Kidney epithelial cell (primary cell): ENCODE measurements around the gene PHC2. TPM values are rescaled to one million over a fixed set of nuclear protein-coding genes. Genes with fewer than 3 reads are reported as not detected.

Experiments used
- DNase-seq: peaks from one replicate; pipeline ENCODE4 v3.0.0-alpha.2; 2010; ENCODE audit warnings: low read depth
- H3K27me3 ChIP-seq: 2 replicates; pipeline ENCODE4 v1.6.0; 2011; ENCODE audit warnings: low read length; ENCODE audit not compliant: control insufficient read depth, insufficient read depth
- H3K36me3 ChIP-seq: 2 replicates; pipeline ENCODE4 v1.5.1; 2011; ENCODE audit warnings: low read length; ENCODE audit not compliant: control insufficient read depth, insufficient read depth
- H3K4me3 ChIP-seq: 2 replicates; pipeline ENCODE4 v1.5.1; 2011; ENCODE audit warnings: low read depth, mild to moderate bottlenecking, control low read depth, low read length
- CTCF ChIP-seq: IDR thresholded peaks from 2 replicates; pipeline ENCODE4 v1.5.1; 2011; ENCODE audit warnings: mild to moderate bottlenecking, moderate library complexity, low read length, control low read depth, inconsistent platforms; ENCODE audit not compliant: insufficient read depth, poor library complexity, severe bottlenecking
- total RNA-seq: library from RNA; depleted of rRNA; stranded (reverse); fragments of >200 nt; gene quantifications from 2 replicates; pipeline ENCODE4 v1.2.3, GENCODE V29; 2015

PHC2 gene
- total RNA-seq, 1 donor from 2014 or later = 216 TPM

GRCh38 chr1:33414879-33415278, 16.0 kb downstream of the PHC2 start:
- H3K36me3 ChIP-seq = no peaks in the 10 kb centered on the region
- no peak for TF ChIP-seq CTCF
- H3K4me3 ChIP-seq = no peak overlapping the region
- no peak for DNase-seq
- H3K27me3 ChIP-seq = no peaks in the 10 kb centered on the region

- Histone ChIP-seq H3K4me3 (no peak overlapping the region), H3K36me3 (no peaks in the 10 kb centered on the region), H3K27me3 (no peaks in the 10 kb centered on the region)
- TF ChIP-seq CTCF = no peak
- DNase-seq = no peak
These were observed 20.7 kb downstream of the PHC2 start for GRCh38 chr1:33410091-33410701.

GRCh38 chr1:33408093-33408436, 22.8 kb downstream of the PHC2 start:
- DNase-seq = no peak
- no peak for TF ChIP-seq CTCF
- no peaks in the 10 kb centered on the region for H3K36me3 ChIP-seq
- H3K27me3 ChIP-seq = no peaks in the 10 kb centered on the region
- H3K4me3 ChIP-seq = no peak overlapping the region

GRCh38 chr1:33407352-33408092, 23.4 kb downstream of the PHC2 start:
- DNase-seq = no peak
- Histone ChIP-seq H3K27me3 (no peaks in the 10 kb centered on the region), H3K4me3 (no peak overlapping the region), H3K36me3 (no peaks in the 10 kb centered on the region)
- no peak for TF ChIP-seq CTCF

GRCh38 chr1:33402206-33402605, 28.7 kb downstream of the PHC2 start:
- no peak for TF ChIP-seq CTCF
- DNase-seq = no peak
- H3K4me3 ChIP-seq = no peak overlapping the region
- no peaks in the 10 kb centered on the region for H3K36me3 ChIP-seq
- H3K27me3 ChIP-seq = no peaks in the 10 kb centered on the region

- no peak for TF ChIP-seq CTCF
- Histone ChIP-seq H3K4me3 (no peak overlapping the region), H3K27me3 (no peaks in the 10 kb centered on the region), H3K36me3 (no peaks in the 10 kb centered on the region)
- no peak for DNase-seq
These were observed 29.4 kb downstream of the PHC2 start for GRCh38 chr1:33401471-33401870.
